HG02852 (cell line): ENCODE measurements around the gene RERG.

Experiments used
- ATAC-seq: cut with Tn5 transposase; IDR thresholded peaks from one replicate; pipeline ENCODE4 v1.9.1; 2021; ENCODE audit warnings: mild to moderate bottlenecking, moderate library complexity; ENCODE audit not compliant: unreplicated experiment

RERG gene

GRCh38 chr12:15192720-15193119 lies 28.5 kb downstream of the RERG start:
- ATAC-seq: no peak

- ATAC-seq: no peak
Observed at GRCh38 chr12:15188127-15188526, 33.1 kb downstream of the RERG start.

GRCh38 chr12:15186597-15186996 lies 34.6 kb downstream of the RERG start:
- no peak for ATAC-seq

- no peak for ATAC-seq
Observed at GRCh38 chr12:15184484-15184883, 36.7 kb downstream of the RERG start.

- no peak for ATAC-seq
Observed at GRCh38 chr12:15183821-15184220, 37.4 kb downstream of the RERG start.

GRCh38 chr12:15181017-15181683 lies 40.1 kb downstream of the RERG start:
- ATAC-seq: no peak

- no peak for ATAC-seq
Observed at GRCh38 chr12:15180325-15180724, 40.9 kb downstream of the RERG start.

- ATAC-seq: no peak
Observed at GRCh38 chr12:15179672-15180071, 41.5 kb downstream of the RERG start.

- no peak for ATAC-seq
Observed at GRCh38 chr12:15173142-15173541, 48.1 kb downstream of the RERG start.

GRCh38 chr12:15172060-15172822 lies 49.0 kb downstream of the RERG start:
- no peak for ATAC-seq

- ATAC-seq: no peak
Observed at GRCh38 chr12:15171012-15171655, 50.1 kb downstream of the RERG start.

GRCh38 chr12:15168026-15168678 lies 53.1 kb downstream of the RERG start:
- no peak for ATAC-seq

GRCh38 chr12:15165012-15165659 lies 56.1 kb downstream of the RERG start:
- ATAC-seq: no peak

- ATAC-seq: no peak
Observed at GRCh38 chr12:15163030-15163976, 57.9 kb downstream of the RERG start.

GRCh38 chr12:15158083-15158482 lies 63.1 kb downstream of the RERG start:
- ATAC-seq: no peak

- no peak for ATAC-seq
Observed at GRCh38 chr12:15157269-15157671, 63.9 kb downstream of the RERG start.

GRCh38 chr12:15155271-15155670 lies 65.9 kb downstream of the RERG start:
- no peak for ATAC-seq

- no peak for ATAC-seq
Observed at GRCh38 chr12:15154103-15154502, 67.1 kb downstream of the RERG start.

- ATAC-seq: no peak
Observed at GRCh38 chr12:15152868-15153267, 68.3 kb downstream of the RERG start.

- ATAC-seq: no peak
Observed at GRCh38 chr12:15152456-15152855, 68.8 kb downstream of the RERG start.
